ENCODE results near the gene USP24.
"Not testable (repeated sequence)": the region's sequence is repeated elsewhere in the genome, so short reads cannot be mapped to it uniquely, and the experiment has no call there.

Gene USP24

DNA sequence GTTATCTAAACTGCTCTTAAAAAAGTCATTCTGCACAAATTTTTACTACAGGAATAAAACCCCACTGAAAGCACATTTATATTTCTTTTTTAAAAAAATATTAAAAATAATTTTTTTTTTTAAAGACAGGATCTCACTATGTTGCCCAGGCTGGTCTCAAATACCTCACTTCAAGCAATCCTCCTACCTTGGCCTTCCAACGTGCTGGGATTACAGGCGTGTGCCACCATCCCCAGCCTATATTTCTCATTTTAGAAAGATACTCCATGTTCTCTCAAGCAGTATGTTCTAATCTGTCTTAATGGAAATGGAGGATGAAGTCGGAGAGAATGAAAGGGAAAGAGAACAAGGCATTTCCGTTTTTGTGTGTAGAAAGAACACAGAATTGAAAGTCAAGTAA, 17.1 kb downstream of the USP24 start:
- H3K4me3 ChIP-seq (ENCODE audit: low read length) = no peak overlapping the region
- TF ChIP-seq ZNF274 (IDR thresholded peaks at IDR 0.05; ENCODE audit: low read depth, low read length) = no peak

GRCh38 chr1:55197099-55197498, 18.1 kb downstream of the USP24 start:
- no peak overlapping the region for H3K4me3 ChIP-seq (ENCODE audit: low read length)
- no peak for TF ChIP-seq ZNF274 (IDR thresholded peaks at IDR 0.05; ENCODE audit: low read depth, low read length)

DNA sequence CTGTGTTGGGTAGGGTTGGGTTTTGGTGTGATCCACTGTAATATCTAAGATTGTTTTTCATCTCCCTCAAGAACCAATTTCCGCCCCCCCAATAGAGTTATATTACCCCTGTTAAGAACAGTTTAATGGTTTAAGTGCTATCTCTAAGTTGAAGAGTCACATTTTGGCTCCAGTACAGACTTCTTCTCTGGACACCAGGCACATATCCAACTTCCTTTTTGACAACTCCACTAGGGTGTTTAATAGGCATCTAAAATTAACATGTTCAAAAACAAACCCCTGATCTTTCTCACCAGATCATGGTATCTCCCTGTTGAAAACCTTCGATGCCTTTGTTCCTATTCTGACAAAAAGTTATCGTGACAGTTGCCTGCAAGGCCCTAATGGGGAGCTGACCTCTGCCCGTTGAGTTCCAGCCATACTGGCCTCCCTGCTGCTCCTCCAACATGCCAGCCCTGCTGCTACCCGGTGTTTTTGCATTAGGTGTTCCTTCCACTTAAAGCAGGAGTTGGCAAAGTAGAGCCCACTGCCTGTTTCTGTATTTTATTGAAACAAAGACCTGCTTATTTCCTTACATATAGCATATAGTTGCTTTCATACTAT, 18.6 kb downstream of the USP24 start:
- TF ChIP-seq ZNF274 (IDR thresholded peaks at IDR 0.05; ENCODE audit: low read depth, low read length) = no peak

GRCh38 chr1:55195521-55196233, 19.5 kb downstream of the USP24 start:
- H3K4me3 ChIP-seq (ENCODE audit: low read length) = no peak overlapping the region
- TF ChIP-seq ZNF274 (IDR thresholded peaks at IDR 0.05; ENCODE audit: low read depth, low read length) = no peak

More for the DNA sequence above, 18.6 kb downstream of the USP24 start:
- H3K4me3 ChIP-seq (ENCODE audit: low read length) = no peak overlapping the region

- H3K4me3 ChIP-seq (ENCODE audit: low read length) = no peak overlapping the region
- no peak for TF ChIP-seq ZNF274 (IDR thresholded peaks at IDR 0.05; ENCODE audit: low read depth, low read length)
Observed at GRCh38 chr1:55194851-55195250, 20.3 kb downstream of the USP24 start.

GRCh38 chr1:55192093-55192492, 23.1 kb downstream of the USP24 start:
- TF ChIP-seq ZNF274 (IDR thresholded peaks at IDR 0.05; ENCODE audit: low read depth, low read length) = no peak
- H3K4me3 ChIP-seq (ENCODE audit: low read length) = no peak overlapping the region

- H3K4me3 ChIP-seq (ENCODE audit: low read length) = not testable (repeated sequence)
Observed at GRCh38 chr1:55191219-55191952, 23.8 kb downstream of the USP24 start.

DNA sequence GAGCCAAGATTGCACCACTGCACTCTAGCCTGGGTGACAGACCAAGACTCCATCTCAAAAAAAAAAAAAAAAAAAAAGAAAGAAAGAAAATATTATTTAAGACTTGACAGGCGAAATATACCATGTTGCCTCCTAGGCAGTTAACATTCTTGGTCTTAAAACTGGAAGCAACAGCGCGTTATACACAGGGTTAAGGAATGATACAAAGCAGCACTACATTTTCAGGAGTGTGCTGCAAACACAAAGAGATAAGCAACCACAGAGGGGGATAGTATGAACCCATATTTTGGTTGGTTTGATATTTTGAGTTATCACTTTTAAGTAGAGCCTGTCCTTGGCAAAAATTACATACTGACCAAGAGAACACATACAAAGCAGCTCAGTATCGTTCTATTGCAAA, 25.1 kb downstream of the USP24 start:
- no peak for TF ChIP-seq ZNF274 (IDR thresholded peaks at IDR 0.05; ENCODE audit: low read depth, low read length)
- no peak overlapping the region for H3K4me3 ChIP-seq (ENCODE audit: low read length)

GRCh38 chr1:55188909-55189308, 26.3 kb downstream of the USP24 start:
- H3K4me3 ChIP-seq (ENCODE audit: low read length) = no peak overlapping the region
- TF ChIP-seq ZNF274 (IDR thresholded peaks at IDR 0.05; ENCODE audit: low read depth, low read length) = no peak

- H3K4me3 ChIP-seq (ENCODE audit: low read length) = no peak overlapping the region
- no peak for TF ChIP-seq ZNF274 (IDR thresholded peaks at IDR 0.05; ENCODE audit: low read depth, low read length)
Observed at GRCh38 chr1:55185832-55186231, 29.3 kb downstream of the USP24 start.

GRCh38 chr1:55184859-55185258, 30.3 kb downstream of the USP24 start:
- no peak for TF ChIP-seq ZNF274 (IDR thresholded peaks at IDR 0.05; ENCODE audit: low read depth, low read length)
- H3K4me3 ChIP-seq (ENCODE audit: low read length) = no peak overlapping the region

GRCh38 chr1:55181666-55182065, 33.5 kb downstream of the USP24 start:
- no peak overlapping the region for H3K4me3 ChIP-seq (ENCODE audit: low read length)
- no peak for TF ChIP-seq ZNF274 (IDR thresholded peaks at IDR 0.05; ENCODE audit: low read depth, low read length)

GRCh38 chr1:55180075-55180670, 35.0 kb downstream of the USP24 start:
- H3K4me3 ChIP-seq (ENCODE audit: low read length) = no peak overlapping the region
- TF ChIP-seq ZNF274 (IDR thresholded peaks at IDR 0.05; ENCODE audit: low read depth, low read length) = no peak

GRCh38 chr1:55179177-55179835, 35.9 kb downstream of the USP24 start:
- TF ChIP-seq ZNF274 (IDR thresholded peaks at IDR 0.05; ENCODE audit: low read depth, low read length) = no peak
- no peak overlapping the region for H3K4me3 ChIP-seq (ENCODE audit: low read length)

Data from GM08714 (cell line).